SH-SY5Y (cell line): ENCODE results near the gene ZMYM4.

ENCODE experiments used
- GATA2 ChIP-seq: IDR thresholded peaks from 2 replicates; pipeline ENCODE4 v1.6.1; 2011; ENCODE audit warnings: mild to moderate bottlenecking, low read depth, low read length
- GATA3 ChIP-seq: IDR thresholded peaks from 2 replicates; pipeline ENCODE4 v1.6.1; 2011; ENCODE audit warnings: low read depth, mild to moderate bottlenecking, low read length, moderate library complexity

GRCh38 chr1:35282172-35282571 lies 13.7 kb downstream of the ZMYM4 start:
- no peak for TF ChIP-seq GATA2
- TF ChIP-seq GATA3, result no peak
